DND-41 (cell line): Measurements from ENCODE around the gene ZNF624.
A peak's percentile ranks its signal among the peaks of the same experiment; 100 is the strongest.

Experiments used
- ATAC-seq: fragments of 200-7000 bp; cut with Tn5 transposase; 3 replicates; pipeline ENCODE4 v1.9.1; 2021; ENCODE audit warnings: low read depth; ENCODE audit not compliant: insufficient read depth
- DNase-seq: peaks from one replicate; pipeline ENCODE4 v3.0.0-alpha.2; 2020
- H2AFZ ChIP-seq: 2 replicates; pipeline ENCODE4 v1.6.0; 2012; ENCODE audit warnings: low read depth, low read length
- H3K27ac ChIP-seq: 2 replicates; pipeline ENCODE4 v1.5.1; 2012; ENCODE audit warnings: low read length, inconsistent platforms
- H3K27me3 ChIP-seq: fragments of 200-600 bp; sonication (generic); 2 replicates; pipeline ENCODE4 v1.6.0; 2012; ENCODE audit warnings: low read length, mild to moderate bottlenecking, inconsistent platforms; ENCODE audit not compliant: insufficient read depth, poor library complexity
- H3K36me3 ChIP-seq: 2 replicates; pipeline ENCODE4 v1.5.1; 2012; ENCODE audit warnings: low read length, inconsistent platforms; ENCODE audit not compliant: insufficient read depth
- H3K4me1 ChIP-seq: 2 replicates; pipeline ENCODE4 v1.5.1; 2012; ENCODE audit warnings: mild to moderate bottlenecking, low read length; ENCODE audit not compliant: insufficient read depth
- H3K4me2 ChIP-seq: 2 replicates; pipeline ENCODE4 v1.6.0; 2012; ENCODE audit warnings: mild to moderate bottlenecking, moderate library complexity, low read length, inconsistent platforms; ENCODE audit not compliant: insufficient read depth
- H3K4me3 ChIP-seq, 2 experiments: fragments of 200-600 bp in 1 of 2; shearing (Covaris generic) in 1 of 2; 2 replicates each; pipeline ENCODE4 v1.5.1; 2012 to 2016; ENCODE audit warnings: inconsistent platforms in 2 of 2, low read length in 2 of 2, mild to moderate bottlenecking in 2 of 2, low read depth in 1 of 2, moderate library complexity in 1 of 2
- H3K79me2 ChIP-seq: 2 replicates; pipeline ENCODE4 v1.6.0; 2012; ENCODE audit warnings: low read length, inconsistent platforms; ENCODE audit not compliant: insufficient read depth
- H3K9ac ChIP-seq: 2 replicates; pipeline ENCODE4 v1.6.0; 2012; ENCODE audit warnings: low read depth, mild to moderate bottlenecking, inconsistent platforms, low read length, moderate library complexity
- H3K9me3 ChIP-seq: 2 replicates; pipeline ENCODE4 v1.5.1; 2012; ENCODE audit warnings: low read length, moderate library complexity, mild to moderate bottlenecking, inconsistent platforms; ENCODE audit not compliant: insufficient read depth, severe bottlenecking
- H4K20me1 ChIP-seq: 2 replicates; pipeline ENCODE4 v1.6.0; 2012; ENCODE audit warnings: low read length; ENCODE audit not compliant: insufficient read depth
- EZH2 ChIP-seq: IDR thresholded peaks from 3 replicates; pipeline ENCODE4 v1.6.1; 2012; ENCODE audit warnings: borderline replicate concordance, low read depth, mild to moderate bottlenecking, moderate library complexity, low read length, inconsistent platforms; ENCODE audit not compliant: severe bottlenecking
- TF ChIP-seq, protein P1 (sequence below): IDR thresholded peaks from 2 replicates; pipeline ENCODE4 v1.5.1; 2012; ENCODE audit warnings: borderline replicate concordance, low read length, moderate library complexity, mild to moderate bottlenecking; ENCODE audit not compliant: poor library complexity, severe bottlenecking; ENCODE audit errors: extremely low read depth

ZNF624 gene

DNA sequence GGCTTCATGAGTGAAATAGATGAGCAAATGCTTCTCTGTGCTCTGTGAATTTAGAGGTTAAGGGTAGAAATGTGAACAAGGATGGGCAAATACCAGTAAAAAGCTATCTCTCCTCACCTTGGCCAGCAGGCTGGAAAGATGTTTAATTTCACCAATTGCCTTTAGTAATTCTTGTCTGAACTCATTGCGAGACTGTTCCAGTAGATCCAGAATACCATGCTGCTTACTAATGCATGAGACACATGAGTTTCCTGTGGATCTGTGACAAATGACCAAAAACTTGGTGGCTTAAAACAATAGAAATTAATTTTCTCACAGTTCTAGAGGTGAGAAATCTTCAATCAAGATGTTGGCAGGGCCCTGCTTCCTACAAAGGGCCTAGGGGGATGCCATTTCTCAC lies 9.3 kb upstream of the ZNF624 start:
- Histone ChIP-seq H3K9me3 (no peaks in the 10 kb centered on the region), H3K4me1 (no peaks in the 10 kb centered on the region), H4K20me1 (no peaks in the 10 kb centered on the region), H3K9ac (no peak overlapping the region), H3K27me3 (peaks cover 10% of the 10 kb centered on the region), H2AFZ (no peak overlapping the region), H3K79me2 (no peaks in the 10 kb centered on the region), H3K4me3 (no peak overlapping the region), H3K4me2 (no peak overlapping the region), H3K36me3 (no peaks in the 10 kb centered on the region), H3K27ac (no peak overlapping the region)
- no peak for TF ChIP-seq EZH2
- TF ChIP-seq, protein P1, sequence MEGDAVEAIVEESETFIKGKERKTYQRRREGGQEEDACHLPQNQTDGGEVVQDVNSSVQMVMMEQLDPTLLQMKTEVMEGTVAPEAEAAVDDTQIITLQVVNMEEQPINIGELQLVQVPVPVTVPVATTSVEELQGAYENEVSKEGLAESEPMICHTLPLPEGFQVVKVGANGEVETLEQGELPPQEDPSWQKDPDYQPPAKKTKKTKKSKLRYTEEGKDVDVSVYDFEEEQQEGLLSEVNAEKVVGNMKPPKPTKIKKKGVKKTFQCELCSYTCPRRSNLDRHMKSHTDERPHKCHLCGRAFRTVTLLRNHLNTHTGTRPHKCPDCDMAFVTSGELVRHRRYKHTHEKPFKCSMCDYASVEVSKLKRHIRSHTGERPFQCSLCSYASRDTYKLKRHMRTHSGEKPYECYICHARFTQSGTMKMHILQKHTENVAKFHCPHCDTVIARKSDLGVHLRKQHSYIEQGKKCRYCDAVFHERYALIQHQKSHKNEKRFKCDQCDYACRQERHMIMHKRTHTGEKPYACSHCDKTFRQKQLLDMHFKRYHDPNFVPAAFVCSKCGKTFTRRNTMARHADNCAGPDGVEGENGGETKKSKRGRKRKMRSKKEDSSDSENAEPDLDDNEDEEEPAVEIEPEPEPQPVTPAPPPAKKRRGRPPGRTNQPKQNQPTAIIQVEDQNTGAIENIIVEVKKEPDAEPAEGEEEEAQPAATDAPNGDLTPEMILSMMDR: no peak
- DNase-seq (no peak), ATAC-seq (no peak)

DNA sequence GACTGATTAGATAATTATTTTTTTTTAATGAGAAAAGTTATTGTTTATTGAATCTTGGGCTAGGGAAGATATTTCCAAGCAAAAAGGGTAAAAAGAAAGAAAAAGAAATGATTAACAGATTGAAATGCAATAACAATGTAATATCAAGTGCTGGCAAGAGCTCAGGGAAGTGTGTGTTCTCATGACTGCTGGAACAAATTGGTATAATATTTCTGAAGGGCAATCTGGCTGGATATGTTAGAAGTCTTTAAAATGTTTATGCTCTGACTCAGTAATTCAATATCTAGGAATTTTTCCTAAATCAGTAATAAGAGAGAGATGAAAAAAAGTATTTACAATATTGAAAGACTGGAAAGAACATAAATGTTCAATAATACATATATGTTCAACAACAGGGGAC lies 7.6 kb upstream of the ZNF624 start:
- Histone ChIP-seq H3K27ac (no peak overlapping the region), H3K36me3 (no peaks in the 10 kb centered on the region), H3K9me3 (no peaks in the 10 kb centered on the region), H3K4me3 (no peak overlapping the region), H4K20me1 (no peaks in the 10 kb centered on the region), H3K9ac (no peak overlapping the region), H2AFZ (no peak overlapping the region), H3K4me2 (no peak overlapping the region), H3K27me3 (peaks cover 10% of the 10 kb centered on the region), H3K4me1 (no peaks in the 10 kb centered on the region), H3K79me2 (no peaks in the 10 kb centered on the region)
- ATAC-seq (no peak), DNase-seq (no peak)
- TF ChIP-seq, protein P1: no peak
- TF ChIP-seq EZH2: no peak

DNA sequence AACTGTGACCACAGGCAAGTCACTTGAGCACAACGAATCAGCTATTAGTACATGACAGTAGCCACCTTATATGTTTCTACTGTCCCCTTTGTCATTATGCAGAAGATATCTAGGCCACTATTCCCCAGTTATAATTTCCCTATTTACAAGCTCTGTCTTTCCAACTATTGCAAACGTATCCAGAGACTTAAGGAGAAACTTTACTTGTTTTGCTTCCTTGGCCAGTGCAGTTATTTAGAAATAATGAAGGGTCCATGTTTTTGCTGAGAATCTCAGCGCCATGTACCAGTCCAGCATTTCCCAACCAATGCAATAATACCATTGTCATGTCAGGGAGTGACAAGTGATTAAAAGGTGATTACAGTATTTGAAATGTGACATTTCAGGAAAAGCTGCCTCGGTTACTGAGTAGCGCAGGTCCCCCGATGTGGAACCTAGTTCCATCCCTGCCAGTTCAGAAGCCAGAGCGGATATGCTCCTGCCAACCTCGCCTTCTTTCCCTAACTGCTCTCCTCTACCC lies 743 bp downstream of the ZNF624 start:
- no peak for ATAC-seq

More for the DNA sequence above, 743 bp downstream of the ZNF624 start:
- peaks cover 28% of the 10 kb centered on the region for H3K4me1 ChIP-seq
- H3K9ac ChIP-seq: peak overlapping the region; percentile 81
- H2AFZ ChIP-seq: peak overlapping the region; percentile 76
- peak overlapping the region; percentile 71 for H3K4me2 ChIP-seq
- peak overlapping the region; percentile 60 to 77 for H3K4me3 ChIP-seq
- H3K27ac ChIP-seq: peak overlapping the region; percentile 70
- no peak for DNase-seq
- H3K36me3 ChIP-seq: no peaks in the 10 kb centered on the region; the same call in 1 of the 2 replicates
- H3K9me3 ChIP-seq: no peaks in the 10 kb centered on the region
- no peaks in the 10 kb centered on the region for H3K27me3 ChIP-seq
- no peaks in the 10 kb centered on the region for H4K20me1 ChIP-seq
- TF ChIP-seq, protein P1: no peak
- no peak for TF ChIP-seq EZH2
- peaks cover 25% of the 10 kb centered on the region for H3K79me2 ChIP-seq
